Posterior vena cava (tissue), 2 donors: ENCODE data around the gene ILRUN. TPM values are rescaled to one million over a fixed set of nuclear protein-coding genes. Genes with fewer than 3 reads are reported as not detected.
"Not testable (repeated sequence)": the region's sequence is repeated elsewhere in the genome, so short reads cannot be mapped to it uniquely, and the experiment has no call there.

Source experiments
- DNase-seq: peaks from one replicate; pipeline ENCODE4 v3.0.0-alpha.2; 2020; ENCODE audit warnings: low spot score
- intact Hi-C, 2 donors: fragments of 100-400 bp; cut with DNase I; formaldehyde crosslinking; loops; one replicate each; pipeline versions ENCODE4 v1.14.1 to v1.14.2; 2022 to 2023
- total RNA-seq, 2 donors: library from RNA; stranded (reverse); fragmentation: NEBNext Ultra II Directional; extraction: Animal tissue kit (Norgen Biotek cat#: 25700); gene quantifications; one replicate each; pipeline ENCODE4 v1.2.1, GENCODE V29; 2021
- donor health status: DM: yes; HTN: yes; CAD: no.
- donor health status: DM: yes; HTN: yes; CAD: no.

The ILRUN gene
- total RNA-seq, 2 donors from 2014 or later = 74.0 to 83.4 TPM

DNA sequence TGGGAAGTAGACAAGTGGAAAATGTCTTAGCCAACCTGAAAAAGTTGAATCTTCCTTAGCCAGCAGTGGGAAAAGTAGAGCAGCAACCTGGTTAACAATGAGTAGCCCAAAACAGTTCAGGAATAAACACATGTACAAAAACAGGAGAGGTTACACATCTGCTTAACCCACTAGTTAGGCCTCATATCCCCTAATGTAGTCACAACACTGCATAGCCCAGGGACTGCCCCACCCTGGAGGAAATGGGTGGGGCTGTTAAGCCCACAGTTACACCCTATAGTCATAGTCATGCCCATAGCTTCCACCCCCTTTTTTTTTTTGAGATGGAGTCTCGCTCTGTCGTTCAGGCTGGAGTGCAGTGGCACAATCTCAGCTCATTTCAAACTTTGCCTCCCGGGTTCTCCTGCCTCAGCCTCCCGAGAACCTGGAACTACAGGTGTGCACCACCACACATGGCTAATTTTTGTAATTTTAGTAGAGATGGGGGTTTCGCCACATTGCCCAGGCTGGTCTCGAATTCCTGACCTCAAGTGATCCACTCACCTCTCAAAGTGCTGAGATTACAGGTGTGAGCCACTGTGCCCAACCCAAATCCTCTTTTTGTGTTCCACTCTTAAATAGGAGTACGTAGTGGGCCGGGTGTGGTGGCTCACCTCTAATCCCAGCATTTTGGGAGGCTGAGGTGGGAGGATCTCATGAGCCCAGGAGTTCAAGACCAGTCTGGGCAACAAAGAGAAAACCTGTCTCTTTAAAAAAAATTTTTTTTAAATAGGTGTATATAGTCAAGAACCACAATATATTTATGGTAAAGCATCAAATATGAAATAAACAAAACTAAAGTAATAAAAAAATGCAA lies 24.5 kb downstream of the ILRUN start:
- no peak for DNase-seq
- intact Hi-C loops = no loop called here

DNA sequence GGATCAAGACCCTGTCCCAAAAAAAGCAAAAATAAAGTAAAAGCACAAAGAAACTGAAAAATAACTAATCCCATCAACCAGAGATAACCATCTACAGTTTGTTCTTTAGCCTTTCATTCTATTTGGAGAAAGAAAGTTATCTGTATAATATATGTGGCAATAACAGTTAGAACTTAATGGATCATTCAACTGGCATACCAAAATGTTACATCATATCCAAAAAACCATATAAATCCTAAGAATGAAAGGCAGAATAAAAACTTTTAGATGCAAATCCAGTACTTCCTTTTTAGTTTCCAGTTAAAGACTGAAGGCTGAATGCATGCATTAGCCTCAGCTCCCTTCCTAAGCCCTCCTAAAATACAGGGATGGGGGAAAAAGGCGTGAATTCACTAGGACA lies 25.2 kb downstream of the ILRUN start:
- no peak for DNase-seq
- intact Hi-C loops = no loop called here

DNA sequence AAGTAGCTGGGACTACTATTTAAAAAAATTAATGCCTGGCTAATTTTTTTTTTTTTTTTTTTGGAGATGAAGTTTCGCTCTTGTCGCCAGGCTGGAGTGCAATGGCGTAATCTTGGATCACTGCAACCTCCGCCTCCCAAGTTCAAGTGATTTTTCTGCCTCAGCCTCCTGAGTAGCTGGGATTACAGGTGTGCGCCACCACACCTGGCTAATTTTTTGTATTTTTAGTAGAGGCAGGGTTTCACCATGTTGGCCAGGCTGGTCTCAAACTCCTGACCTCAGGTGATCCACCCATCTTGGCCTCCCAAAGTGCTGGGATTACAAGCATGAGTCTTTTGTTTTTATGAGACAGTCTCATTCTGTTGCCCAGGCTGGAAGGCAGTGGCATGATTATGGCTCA lies 27.8 kb downstream of the ILRUN start:
- intact Hi-C loops, DNase-seq: not testable (repeated sequence)

DNA sequence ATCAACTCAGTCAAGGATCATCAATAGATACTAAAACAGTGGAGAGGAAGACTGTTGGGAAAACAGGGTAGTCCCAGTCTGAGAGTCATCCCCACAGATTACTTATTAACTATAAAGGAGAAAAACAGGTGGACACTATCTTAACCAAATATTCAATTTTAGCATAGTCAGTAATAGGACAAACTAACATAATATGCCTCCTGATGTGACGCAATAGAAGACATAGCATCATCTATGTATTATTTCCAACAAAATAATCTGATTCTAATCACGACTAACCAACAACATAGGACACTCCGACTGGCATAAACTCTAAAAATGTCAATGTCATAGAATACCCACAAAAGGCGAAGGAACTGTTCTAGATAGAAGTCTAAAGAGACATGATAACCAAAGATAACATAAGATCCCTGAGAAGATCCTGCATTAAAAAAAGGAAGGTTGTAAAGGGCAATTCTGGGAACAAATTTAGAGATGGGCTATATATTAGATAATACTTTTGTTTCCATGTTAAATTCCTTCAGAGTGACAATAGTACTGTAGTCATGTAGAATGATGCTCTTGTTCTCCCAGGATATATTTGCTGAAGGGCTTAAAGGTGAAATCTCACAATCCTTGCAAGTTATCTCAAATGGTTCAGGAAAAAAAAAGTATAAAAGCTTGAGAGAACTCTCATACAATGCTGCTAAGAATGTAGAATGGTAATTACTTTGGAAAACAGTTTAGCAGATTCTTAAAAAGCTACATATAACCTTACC lies 28.9 kb downstream of the ILRUN start:
- no peak for DNase-seq
- intact Hi-C loops = no loop called here

DNA sequence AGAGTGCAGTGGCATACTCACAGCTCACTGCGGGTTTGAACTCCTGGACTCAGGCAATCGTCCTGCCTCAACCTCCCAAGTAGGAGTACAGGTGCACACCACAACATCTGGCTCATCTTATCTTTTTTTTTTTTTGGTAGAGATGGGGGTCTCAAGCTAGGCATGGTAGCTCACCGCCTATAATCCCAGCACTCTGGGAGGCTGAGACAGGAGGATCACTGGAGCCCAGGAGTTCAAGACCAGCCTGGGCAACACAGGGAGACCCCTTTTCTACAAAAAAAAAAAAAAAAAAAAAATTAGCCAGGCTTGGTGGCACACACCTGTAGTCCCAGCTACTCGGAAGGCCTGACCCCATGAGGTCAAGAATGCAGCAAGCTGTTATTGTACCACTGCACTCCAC lies 31.5 kb downstream of the ILRUN start:
- intact Hi-C loops = no loop called here
- no peak for DNase-seq

DNA sequence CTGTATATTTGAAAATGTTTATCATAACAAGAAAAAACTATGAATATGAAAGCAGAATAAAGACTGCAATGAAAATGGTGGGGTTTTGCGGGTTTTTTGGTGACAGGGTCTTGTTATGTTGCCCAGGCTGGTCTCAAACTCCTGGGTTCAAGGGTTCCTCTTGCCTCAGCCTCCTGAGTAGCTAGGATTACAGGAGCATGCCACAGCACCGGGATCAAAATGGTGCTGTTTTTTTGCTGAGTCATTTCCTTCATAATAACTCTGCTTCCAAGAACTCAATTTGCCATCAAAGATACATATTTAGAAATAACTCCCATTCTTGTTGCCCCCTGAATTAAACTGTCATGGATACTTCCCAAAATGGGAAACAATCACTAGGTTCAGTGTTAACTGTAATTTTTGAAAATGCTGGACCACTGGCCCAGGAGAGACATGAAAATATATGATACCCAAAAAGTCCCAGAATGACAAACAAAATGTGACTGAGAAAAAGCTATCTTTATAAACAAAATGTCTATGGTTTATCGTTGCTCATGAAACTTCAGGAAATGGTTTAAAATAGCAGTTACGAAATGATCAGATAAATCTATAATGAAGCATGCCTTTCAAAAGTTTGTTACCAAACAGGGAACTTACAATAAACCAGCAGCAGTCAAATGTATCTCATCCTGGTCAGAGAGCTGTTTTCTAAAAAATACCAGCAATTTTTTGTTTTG lies 32.2 kb downstream of the ILRUN start:
- intact Hi-C loops = no loop called here
- DNase-seq = no peak

DNA sequence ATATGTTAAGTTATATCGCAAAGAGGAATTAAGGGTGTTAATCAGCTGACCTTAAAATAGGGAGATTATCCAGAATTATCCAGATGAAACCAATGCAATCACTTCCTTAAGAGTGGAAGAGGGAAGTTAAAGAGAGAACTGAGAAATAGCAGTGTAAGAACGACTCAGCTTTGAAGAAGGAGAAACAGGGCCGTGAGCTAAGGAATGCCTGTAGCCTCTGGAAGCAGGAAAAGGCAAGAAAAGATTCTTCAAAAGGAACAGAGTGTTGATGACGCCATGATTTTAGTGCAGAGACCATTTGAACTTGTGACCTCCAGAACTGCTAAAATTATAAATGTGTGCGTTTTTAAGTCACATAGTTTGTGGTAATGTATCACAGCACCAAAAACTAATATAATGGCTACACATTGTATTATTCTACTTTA lies 32.7 kb downstream of the ILRUN start:
- intact Hi-C loops = no loop called here
- DNase-seq = no peak

DNA sequence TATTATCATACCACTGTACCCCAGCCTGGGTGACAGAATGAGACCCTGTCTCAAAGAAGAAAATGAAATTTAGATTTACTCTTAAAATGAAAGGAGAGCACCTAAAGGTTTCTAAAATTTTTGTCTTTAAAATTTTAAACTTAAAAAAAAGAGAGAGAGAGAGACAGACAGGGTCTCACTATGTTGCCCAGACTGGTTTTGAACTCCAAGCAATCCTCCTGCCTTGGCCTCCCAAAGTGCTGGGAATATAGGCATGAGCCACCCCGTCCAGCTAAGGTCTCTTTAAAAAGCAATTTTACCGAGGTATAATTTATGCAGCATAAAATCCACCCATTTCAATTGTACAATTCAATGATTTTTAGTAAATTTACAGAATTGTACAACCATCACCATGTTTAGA lies 33.2 kb downstream of the ILRUN start:
- DNase-seq = no peak
- intact Hi-C loops = no loop called here

DNA sequence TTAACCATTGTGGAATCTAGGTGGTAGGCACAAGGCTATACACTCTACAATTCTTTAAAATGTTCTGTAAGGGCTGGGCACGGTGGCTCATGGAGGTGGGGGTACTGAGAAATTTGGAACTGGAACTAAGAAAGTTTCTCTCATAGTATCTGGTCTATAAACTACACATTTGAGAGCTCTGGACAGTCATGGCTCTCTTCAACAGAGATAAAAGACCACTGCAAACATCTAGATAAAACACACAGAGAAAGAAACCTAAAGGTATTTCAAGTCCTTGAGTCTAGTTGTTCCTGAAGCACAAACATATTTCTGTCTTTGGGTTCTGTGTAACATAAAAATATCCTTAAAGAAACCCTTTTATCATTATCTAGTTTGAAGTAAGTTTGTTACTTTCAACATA lies 35.2 kb downstream of the ILRUN start:
- intact Hi-C loops = no loop called here
- no peak for DNase-seq

DNA sequence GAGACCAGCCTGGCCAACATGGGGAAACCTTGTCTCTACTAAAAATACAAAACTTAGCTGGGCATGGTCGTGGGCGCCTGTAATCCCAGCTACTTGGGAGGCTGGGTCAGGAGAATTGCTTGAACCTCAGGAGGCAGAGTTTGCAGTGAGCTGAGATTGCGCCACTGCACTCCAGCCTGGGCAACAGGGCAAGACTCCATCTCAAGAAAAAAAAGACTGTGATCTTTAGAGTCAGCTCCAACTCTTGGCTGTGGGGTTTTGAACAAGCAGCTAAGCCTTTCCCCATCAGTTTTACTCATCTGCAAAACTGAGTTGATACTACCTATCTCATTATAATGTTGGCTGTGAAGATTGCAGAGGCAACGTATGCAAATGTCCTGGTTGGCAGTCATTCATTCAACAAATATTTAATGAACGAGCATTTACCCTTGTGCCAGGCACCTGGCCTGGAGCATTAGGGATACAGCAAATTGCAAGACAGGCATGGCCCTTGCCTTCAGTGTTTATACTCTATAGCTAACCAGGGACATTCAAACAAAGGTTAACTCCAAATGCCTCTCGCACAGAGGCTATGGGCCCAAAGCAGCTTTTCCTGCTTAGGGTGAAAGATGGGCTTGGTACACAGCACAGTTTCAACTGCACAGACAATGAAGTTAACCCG lies 37.8 kb downstream of the ILRUN start:
- intact Hi-C loops = no loop called here
- no peak for DNase-seq

DNA sequence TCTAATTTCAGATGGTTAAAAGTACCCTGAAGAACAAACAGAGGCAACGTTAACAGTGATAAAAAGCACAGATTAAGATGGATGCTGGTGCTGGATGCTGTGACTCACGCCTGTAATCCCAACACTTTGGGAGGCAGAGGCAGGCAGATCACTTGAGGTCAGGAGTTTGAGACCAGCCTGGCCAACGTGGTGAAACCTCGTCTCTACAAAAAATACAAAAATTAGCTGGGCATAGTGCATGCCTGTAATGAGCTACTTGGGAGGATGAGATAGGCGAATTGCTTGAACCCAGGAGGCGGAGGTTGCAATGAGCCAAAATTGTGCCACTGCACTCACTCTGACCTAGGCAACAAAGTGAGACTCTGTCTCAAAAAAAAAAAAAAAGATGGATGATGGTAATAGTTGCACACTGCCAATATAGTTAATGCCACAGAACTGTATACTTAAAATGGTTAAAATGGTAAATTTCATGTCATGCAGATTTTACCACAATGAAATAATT lies 38.5 kb downstream of the ILRUN start:
- intact Hi-C loops = not testable (repeated sequence)

DNA sequence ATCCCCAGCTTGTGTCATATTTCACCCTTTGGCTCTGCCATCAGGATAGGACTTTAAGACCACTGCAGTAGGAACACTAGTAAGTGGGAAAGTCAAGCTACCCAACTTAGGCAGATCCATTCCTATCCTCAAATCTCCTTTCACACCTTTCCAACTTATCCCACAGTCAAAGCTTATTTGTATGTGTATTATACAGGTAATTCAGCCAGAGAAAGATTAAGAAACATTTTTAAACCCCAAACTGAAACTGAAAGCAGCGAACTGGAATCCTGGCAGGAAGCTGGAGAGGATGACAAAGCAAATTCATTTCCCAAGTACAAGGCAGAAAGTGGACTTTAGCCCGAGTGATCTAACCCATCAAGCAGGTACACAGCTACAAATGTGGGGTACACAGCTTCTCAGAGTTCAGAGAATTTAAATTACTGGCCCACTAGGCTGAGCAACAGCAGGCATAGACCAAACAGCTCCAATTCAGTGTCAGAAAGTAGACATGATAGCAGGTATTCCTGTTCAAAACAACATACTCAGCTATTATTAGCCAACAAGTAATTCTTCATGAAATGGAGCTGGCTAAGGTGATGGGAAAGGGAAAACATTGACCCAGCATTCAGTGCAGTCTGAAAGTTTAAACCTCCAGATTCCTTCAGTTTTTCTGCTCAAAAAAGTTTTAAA lies 39.1 kb downstream of the ILRUN start:
- intact Hi-C loops = no loop called here
- no peak for DNase-seq

More for the DNA sequence above, 38.5 kb downstream of the ILRUN start:
- not testable (repeated sequence) for DNase-seq

DNA sequence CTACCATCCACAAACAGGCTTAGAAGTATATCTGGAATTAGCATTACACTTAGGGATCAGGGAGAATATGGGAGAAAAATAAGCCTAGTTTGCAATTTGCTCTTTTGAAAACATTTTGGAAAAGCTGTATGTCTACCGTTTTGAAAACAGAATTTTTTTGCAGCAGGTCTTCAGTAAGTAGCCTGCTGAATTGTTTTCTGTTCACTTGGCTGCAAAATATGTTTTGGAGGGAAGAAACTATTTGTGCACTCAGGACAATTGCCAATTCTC lies 39.6 kb downstream of the ILRUN start:
- intact Hi-C loops = no loop called here
- no peak for DNase-seq

DNA sequence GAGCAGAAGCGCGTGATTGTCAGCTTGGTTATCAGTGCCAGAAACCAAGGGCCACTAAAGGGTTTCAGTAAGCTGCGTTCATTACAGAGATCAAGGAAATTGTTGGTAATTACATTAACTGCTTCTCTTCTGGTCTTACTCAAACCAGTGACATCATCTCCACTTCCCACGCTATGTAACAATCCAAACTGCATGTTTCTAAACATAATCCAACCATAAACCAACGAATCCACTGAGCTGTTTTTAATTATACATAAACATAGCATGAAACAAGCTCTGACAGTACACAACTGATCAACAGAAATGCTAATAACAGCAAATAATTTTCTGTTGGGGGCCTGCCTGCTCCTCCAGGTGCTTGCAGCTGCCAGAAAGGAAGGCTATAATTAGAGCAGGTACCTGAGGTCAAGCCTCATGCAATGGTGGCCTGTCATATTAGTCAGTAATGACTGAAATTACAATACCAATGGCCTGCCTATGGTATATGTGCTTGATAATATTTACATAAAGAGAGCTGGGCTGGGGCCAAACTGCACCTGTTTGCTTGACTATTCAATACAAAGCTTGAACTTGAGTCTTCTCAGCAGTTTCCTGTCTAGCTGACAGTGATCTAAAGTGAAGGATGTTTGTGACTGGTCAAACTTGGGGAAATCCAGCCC lies 40.1 kb downstream of the ILRUN start:
- no peak for DNase-seq
- intact Hi-C loops = no loop called here

DNA sequence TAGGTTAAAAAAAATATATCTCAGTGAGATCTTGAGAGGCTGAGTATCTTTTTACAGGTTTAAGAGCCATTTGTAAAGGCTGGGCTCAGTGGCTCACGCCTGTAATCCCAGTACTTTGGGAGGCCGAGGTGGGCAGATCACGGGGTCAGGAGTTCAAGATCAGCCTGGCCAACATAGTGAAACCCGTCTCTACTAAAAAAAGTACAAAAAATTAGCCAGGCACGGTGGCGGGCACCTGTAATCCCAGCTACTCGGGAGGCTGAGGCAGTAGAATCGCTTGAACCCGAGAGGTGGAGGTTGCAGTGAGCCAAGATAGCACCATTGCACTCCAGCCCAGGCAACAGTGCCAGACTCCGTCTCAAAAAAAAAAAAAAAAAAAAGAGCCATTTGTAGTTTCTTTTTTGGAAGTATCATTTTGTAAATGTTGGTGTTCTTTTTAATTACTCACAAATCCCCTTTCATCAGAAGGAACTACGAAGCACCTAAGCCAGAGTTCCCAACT lies 40.6 kb downstream of the ILRUN start:
- intact Hi-C loops = not testable (repeated sequence)

DNA sequence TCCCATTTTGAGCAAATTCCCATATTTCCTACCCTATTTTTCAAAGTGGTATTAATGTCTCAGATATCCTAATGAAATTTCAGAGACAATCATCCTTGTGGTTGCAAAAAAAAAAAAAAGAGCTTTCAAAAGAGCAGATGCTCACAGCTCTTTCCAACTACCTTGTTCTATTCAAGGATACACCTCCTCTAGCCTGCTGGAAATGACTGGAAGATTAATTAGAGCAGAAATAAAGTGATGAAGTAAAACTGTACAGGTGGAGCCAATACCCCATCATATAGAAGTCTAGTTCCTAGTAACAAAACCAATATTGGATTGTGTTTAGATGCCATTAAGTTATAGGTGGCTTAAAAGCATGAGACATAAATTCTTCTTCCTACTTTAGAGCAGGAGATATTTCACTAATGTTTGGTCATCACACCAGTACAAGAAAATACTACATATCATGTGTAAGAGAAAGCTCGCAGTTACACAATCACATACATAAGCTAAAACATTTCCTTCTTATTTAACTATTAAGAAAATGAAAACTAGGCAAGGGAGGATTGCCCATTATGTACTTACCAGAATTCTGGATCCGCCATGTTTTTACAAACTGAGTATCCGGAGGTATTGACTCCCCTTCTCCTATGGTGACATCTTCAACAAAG lies 42.4 kb downstream of the ILRUN start:
- no peak for DNase-seq
- intact Hi-C loops = no loop called here

More for the DNA sequence above, 40.6 kb downstream of the ILRUN start:
- DNase-seq = not testable (repeated sequence)

DNA sequence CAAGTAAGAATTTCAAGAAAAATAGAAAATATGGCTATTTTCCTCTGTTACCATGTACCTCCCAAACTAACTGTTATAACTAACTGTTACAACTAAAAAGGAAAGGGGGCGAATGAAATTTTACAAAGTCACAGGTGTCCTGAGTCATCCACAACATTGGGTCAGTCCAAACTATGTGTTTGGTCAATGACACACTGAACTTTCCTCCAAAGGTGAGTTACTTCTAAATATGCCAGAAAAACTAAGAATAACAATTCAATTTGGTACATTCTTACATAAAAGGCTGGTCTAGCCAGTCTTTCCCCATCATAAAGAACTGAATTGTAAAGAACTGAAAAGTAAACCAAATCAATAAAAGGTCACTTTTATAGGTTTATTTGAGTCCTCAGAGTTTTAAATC lies 44.3 kb downstream of the ILRUN start:
- intact Hi-C loops = no loop called here
- DNase-seq = no peak

DNA sequence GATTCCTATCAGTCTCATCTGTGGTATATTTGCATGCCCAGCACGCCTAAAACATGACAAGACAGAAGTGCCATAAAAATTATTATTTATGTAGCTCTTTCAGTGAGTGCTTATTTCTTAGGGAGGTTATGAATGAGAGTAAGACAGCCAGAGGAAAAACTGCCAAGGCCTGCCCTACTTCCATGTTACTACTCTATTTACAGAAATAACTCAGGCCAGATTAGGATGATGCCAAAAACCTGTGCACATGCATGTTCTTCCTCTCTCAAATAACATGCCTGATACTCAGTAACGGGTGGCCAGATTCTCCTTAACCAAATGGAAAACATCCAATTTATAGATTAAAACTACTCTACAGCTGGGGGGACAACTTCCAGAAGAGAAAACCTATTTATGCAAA lies 45.7 kb downstream of the ILRUN start:
- intact Hi-C loops = no loop called here

More for the DNA sequence above, 45.7 kb downstream of the ILRUN start:
- DNase-seq = no peak
